Measurements from ENCODE around the gene ART3. TPM values are rescaled to one million over a fixed set of nuclear protein-coding genes. Genes with fewer than 3 reads are reported as not detected.

ART3 gene
- total and polyA plus RNA-seq, 9 of the 15 experiments (the other 6 are each of a cell fraction or from before 2014, with no cell fraction given) = 0.69 to 1.4 (median 1.1) TPM; not detected in 1

DNA sequence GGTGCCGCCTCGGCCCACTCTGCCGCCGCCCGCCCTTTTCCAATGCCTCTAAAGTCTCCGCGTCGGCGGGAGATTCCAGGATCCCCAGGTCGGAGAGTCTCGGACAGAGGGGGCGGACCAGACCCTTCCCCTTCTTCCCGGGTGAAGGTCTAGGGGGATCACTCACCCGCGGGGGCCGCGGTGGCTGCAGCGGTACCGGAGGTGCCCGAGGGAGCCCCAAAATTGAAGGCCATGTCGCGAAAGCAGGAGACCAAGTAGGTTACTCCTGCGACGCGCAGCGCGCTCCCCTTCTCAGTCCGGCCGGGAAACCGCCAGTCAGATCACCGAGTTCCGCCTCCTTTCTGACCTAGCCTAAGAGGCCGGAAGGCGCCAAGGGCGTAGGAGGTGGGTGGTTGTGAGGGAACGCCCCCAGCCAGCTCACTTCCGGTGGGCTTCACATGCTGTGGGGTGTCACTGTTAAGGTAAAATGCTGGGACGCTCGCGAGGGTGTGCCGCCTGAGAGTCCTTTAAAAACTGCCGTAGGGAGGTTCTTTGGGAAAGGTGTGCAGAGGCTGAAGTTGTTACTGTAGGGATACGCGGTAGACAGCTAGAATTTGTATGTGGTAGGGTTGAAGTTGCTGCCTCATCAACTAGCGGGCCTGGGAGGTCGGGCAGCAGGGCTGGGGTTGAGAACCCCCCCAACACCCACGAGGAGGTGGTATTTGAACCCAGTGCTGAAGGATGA, 73.8 kb downstream of the ART3 start, which contains the start of gene NUP54 (continued):
- no peak for TF ChIP-seq CHD4 (IDR thresholded peaks at IDR 0.05; ENCODE audit: insufficient read depth, insufficient replicate concordance, low read depth, low read length, poor library complexity, severe bottlenecking)
- peak; percentile 83 for TF ChIP-seq FIP1L1 (IDR thresholded peaks at IDR 0.05; ENCODE audit: low read depth, low read length, poor library complexity, severe bottlenecking)
- TF ChIP-seq, protein P1, sequence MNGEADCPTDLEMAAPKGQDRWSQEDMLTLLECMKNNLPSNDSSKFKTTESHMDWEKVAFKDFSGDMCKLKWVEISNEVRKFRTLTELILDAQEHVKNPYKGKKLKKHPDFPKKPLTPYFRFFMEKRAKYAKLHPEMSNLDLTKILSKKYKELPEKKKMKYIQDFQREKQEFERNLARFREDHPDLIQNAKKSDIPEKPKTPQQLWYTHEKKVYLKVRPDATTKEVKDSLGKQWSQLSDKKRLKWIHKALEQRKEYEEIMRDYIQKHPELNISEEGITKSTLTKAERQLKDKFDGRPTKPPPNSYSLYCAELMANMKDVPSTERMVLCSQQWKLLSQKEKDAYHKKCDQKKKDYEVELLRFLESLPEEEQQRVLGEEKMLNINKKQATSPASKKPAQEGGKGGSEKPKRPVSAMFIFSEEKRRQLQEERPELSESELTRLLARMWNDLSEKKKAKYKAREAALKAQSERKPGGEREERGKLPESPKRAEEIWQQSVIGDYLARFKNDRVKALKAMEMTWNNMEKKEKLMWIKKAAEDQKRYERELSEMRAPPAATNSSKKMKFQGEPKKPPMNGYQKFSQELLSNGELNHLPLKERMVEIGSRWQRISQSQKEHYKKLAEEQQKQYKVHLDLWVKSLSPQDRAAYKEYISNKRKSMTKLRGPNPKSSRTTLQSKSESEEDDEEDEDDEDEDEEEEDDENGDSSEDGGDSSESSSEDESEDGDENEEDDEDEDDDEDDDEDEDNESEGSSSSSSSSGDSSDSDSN (IDR thresholded peaks at IDR 0.05; ENCODE audit: borderline replicate concordance in 1 of 2, low read depth in 2 of 2, low read length in 2 of 2) = peak; percentile 51 to 83; a peak in 2 of 4 replicates
- TF ChIP-seq DPF2 (IDR thresholded peaks at IDR 0.05) = no peak; the same call in 1 of the 2 replicates
- no peak for TF ChIP-seq CBFA2T3 (IDR thresholded peaks at IDR 0.05)
- no peak; the same call in 1 of the 2 replicates for TF ChIP-seq TCF3 (CRISPR knock-in tag; IDR thresholded peaks at IDR 0.05)
- TF ChIP-seq, protein P2, sequence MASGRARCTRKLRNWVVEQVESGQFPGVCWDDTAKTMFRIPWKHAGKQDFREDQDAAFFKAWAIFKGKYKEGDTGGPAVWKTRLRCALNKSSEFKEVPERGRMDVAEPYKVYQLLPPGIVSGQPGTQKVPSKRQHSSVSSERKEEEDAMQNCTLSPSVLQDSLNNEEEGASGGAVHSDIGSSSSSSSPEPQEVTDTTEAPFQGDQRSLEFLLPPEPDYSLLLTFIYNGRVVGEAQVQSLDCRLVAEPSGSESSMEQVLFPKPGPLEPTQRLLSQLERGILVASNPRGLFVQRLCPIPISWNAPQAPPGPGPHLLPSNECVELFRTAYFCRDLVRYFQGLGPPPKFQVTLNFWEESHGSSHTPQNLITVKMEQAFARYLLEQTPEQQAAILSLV (tag; IDR thresholded peaks at IDR 0.05) = no peak
- TF ChIP-seq ZNF274 (IDR thresholded peaks at IDR 0.05; ENCODE audit: borderline replicate concordance, low read depth, low read length) = no peak
- TF ChIP-seq CBX3 (IDR thresholded peaks at IDR 0.05; ENCODE audit: borderline replicate concordance in 1 of 2, low read length in 2 of 2) = peak in 1 of 2 experiments; percentile 90; a peak in 2 of 3 replicates
- peak; percentile 91 for TF ChIP-seq MTA3 (IDR thresholded peaks at IDR 0.05; ENCODE audit: borderline replicate concordance)
- TF ChIP-seq SUPT5H (IDR thresholded peaks at IDR 0.05) = peak; percentile 96
- TF ChIP-seq C11orf30 (IDR thresholded peaks at IDR 0.05; ENCODE audit: low read depth) = peak; percentile 98
- peak; percentile 85 for TF ChIP-seq ATF7 (IDR thresholded peaks at IDR 0.05)
- TF ChIP-seq ERF (CRISPR knock-in tag; IDR thresholded peaks at IDR 0.05) = no peak
- TF ChIP-seq, protein P3, sequence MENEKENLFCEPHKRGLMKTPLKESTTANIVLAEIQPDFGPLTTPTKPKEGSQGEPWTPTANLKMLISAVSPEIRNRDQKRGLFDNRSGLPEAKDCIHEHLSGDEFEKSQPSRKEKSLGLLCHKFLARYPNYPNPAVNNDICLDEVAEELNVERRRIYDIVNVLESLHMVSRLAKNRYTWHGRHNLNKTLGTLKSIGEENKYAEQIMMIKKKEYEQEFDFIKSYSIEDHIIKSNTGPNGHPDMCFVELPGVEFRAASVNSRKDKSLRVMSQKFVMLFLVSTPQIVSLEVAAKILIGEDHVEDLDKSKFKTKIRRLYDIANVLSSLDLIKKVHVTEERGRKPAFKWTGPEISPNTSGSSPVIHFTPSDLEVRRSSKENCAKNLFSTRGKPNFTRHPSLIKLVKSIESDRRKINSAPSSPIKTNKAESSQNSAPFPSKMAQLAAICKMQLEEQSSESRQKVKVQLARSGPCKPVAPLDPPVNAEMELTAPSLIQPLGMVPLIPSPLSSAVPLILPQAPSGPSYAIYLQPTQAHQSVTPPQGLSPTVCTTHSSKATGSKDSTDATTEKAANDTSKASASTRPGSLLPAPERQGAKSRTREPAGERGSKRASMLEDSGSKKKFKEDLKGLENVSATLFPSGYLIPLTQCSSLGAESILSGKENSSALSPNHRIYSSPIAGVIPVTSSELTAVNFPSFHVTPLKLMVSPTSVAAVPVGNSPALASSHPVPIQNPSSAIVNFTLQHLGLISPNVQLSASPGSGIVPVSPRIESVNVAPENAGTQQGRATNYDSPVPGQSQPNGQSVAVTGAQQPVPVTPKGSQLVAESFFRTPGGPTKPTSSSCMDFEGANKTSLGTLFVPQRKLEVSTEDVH (IDR thresholded peaks at IDR 0.05; ENCODE audit: low read depth, partially characterized antibody) = peak; percentile 79
- TF ChIP-seq BHLHE40 (IDR thresholded peaks at IDR 0.05; ENCODE audit: low read length) = 0 out of 2 replicates have a peak, but pooled peaks have one; percentile 3
- 0 out of 2 replicates have a peak, but pooled peaks have one; percentile 44 for TF ChIP-seq MAFG (tag; conservative IDR thresholded peaks at IDR 0.05)
- TF ChIP-seq, protein P4, sequence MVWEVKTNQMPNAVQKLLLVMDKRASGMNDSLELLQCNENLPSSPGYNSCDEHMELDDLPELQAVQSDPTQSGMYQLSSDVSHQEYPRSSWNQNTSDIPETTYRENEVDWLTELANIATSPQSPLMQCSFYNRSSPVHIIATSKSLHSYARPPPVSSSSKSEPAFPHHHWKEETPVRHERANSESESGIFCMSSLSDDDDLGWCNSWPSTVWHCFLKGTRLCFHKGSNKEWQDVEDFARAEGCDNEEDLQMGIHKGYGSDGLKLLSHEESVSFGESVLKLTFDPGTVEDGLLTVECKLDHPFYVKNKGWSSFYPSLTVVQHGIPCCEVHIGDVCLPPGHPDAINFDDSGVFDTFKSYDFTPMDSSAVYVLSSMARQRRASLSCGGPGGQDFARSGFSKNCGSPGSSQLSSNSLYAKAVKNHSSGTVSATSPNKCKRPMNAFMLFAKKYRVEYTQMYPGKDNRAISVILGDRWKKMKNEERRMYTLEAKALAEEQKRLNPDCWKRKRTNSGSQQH (CRISPR knock-in tag; IDR thresholded peaks at IDR 0.05) = peak; percentile 56; the same call in 1 of the 2 replicates
- peak; percentile 66 for TF ChIP-seq FOSL1 (tag; conservative IDR thresholded peaks at IDR 0.05)
